ENCODE measurements around the gene BEAN1. TPM values are rescaled to one million over a fixed set of nuclear protein-coding genes. Genes with fewer than 3 reads are reported as not detected.
"Not testable (repeated sequence)": the region's sequence is repeated elsewhere in the genome, so short reads cannot be mapped to it uniquely, and the experiment has no call there.

BEAN1 gene
- polyA plus RNA-seq, 3 donors, result 0.10 to 0.34 (median 0.27) TPM

- WGBS, 3 donors, result 38 to 58% (median 48%) methylated on average over 12 of the region's 12 CpGs
- peak overlapping the region; percentile 69 for H3K27ac ChIP-seq (ENCODE audit: low read depth, low read length)
Measured at GRCh38 chr16:66510711-66511601, 83.9 kb downstream of the BEAN1 start.

- peak overlapping the region; percentile 69 for H3K27ac ChIP-seq (ENCODE audit: low read depth, low read length)
- WGBS, 3 donors, result 48 to 58% (median 57%) methylated on average over 13 of the region's 13 CpGs
Measured at GRCh38 chr16:66511602-66512271, 84.6 kb downstream of the BEAN1 start.

- H3K27ac ChIP-seq (ENCODE audit: low read depth, low read length), result peak overlapping the region; percentile 69
- WGBS, 3 donors, result 78 to 85% (median 80%) methylated on average over 15 of the region's 15 CpGs
Measured at GRCh38 chr16:66512272-66513110, 85.4 kb downstream of the BEAN1 start.

GRCh38 chr16:66513111-66513723, 86.1 kb downstream of the BEAN1 start:
- H3K27ac ChIP-seq (ENCODE audit: low read depth, low read length), result no peak overlapping the region
- 78 to 81% (median 81%) methylated on average over 8 of the region's 8 CpGs for WGBS, 3 donors

GRCh38 chr16:66514391-66514790, 87.3 kb downstream of the BEAN1 start:
- WGBS, 3 donors, result 97 to 98% (median 97%) methylated on average over 9 to 11 of the region's 17 CpGs
- not testable (repeated sequence) for H3K27ac ChIP-seq (ENCODE audit: low read depth, low read length)

- H3K27ac ChIP-seq (ENCODE audit: low read depth, low read length), result peak overlapping the region; percentile 95
- WGBS, 3 donors, result 92 to 96% (median 94%) methylated on average over 9 to 10 of the region's 10 CpGs
Measured at GRCh38 chr16:66514980-66515595, 88.0 kb downstream of the BEAN1 start.

- H3K27ac ChIP-seq (ENCODE audit: low read depth, low read length), result peak overlapping the region; percentile 95
Measured at GRCh38 chr16:66515596-66516508, 88.8 kb downstream of the BEAN1 start.

GRCh38 chr16:66516509-66516807, 89.4 kb downstream of the BEAN1 start:
- 4 to 12% (median 4%) methylated on average over 8 of the region's 8 CpGs for WGBS, 3 donors
- H3K27ac ChIP-seq (ENCODE audit: low read depth, low read length), result peak overlapping the region; percentile 95

More at GRCh38 chr16:66515596-66516508, 88.8 kb downstream of the BEAN1 start:
- WGBS, 3 donors, result 46 to 72% (median 50%) methylated on average over 12 of the region's 12 CpGs

GRCh38 chr16:66516808-66517585, 89.9 kb downstream of the BEAN1 start:
- peak overlapping the region; percentile 95 for H3K27ac ChIP-seq (ENCODE audit: low read depth, low read length)
- 3 to 32% (median 4%) methylated on average over 15 of the region's 15 CpGs for WGBS, 3 donors

- 63 to 79% (median 66%) methylated on average over 8 of the region's 8 CpGs for WGBS, 3 donors
- H3K27ac ChIP-seq (ENCODE audit: low read depth, low read length), result peak overlapping the region; percentile 94
Measured at GRCh38 chr16:66517586-66518263, 90.6 kb downstream of the BEAN1 start.

- peak overlapping the region; percentile 68 for H3K27ac ChIP-seq (ENCODE audit: low read depth, low read length)
- 82 to 88% (median 83%) methylated on average over 11 of the region's 11 CpGs for WGBS, 3 donors
Measured at GRCh38 chr16:66519482-66520373, 92.6 kb downstream of the BEAN1 start.

- WGBS, 3 donors, result 59 to 82% (median 64%) methylated on average over 14 of the region's 14 CpGs
- peak overlapping the region; percentile 68 for H3K27ac ChIP-seq (ENCODE audit: low read depth, low read length)
Measured at GRCh38 chr16:66520406-66521170, 93.5 kb downstream of the BEAN1 start.

GRCh38 chr16:66521252-66521713, 94.2 kb downstream of the BEAN1 start:
- peak overlapping the region; percentile 68 for H3K27ac ChIP-seq (ENCODE audit: low read depth, low read length)
- WGBS, 3 donors, result 77 to 92% (median 79%) methylated on average over 5 of the region's 5 CpGs
